Islet precursor cell (in vitro differentiated cells): ENCODE results near the gene SUSD2.

Experiments
- DNase-seq: peaks from one replicate; pipeline ENCODE4 v3.0.0-alpha.2; 2018

SUSD2 gene

DNA sequence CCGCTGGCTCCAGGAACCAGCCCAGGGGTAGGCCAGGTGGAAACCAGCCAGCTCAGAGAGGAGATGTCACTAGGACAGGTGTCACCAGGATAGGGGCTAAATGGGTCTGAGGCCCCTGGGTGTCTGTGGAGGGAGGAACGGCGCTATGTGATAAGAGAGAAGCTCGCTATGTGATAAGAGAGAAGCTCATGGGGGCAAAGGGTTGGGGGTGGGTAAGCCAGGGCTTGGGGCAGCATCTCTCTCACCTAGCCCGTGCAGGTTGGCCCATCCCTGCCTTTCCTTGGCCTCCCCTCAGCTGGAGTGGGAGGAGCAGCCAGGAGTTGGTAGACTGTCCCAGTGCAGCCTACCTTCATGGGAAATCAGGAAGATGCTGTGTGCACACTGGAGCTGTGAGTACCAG lies 26.5 kb upstream of the SUSD2 start:
- DNase-seq, result no peak

DNA sequence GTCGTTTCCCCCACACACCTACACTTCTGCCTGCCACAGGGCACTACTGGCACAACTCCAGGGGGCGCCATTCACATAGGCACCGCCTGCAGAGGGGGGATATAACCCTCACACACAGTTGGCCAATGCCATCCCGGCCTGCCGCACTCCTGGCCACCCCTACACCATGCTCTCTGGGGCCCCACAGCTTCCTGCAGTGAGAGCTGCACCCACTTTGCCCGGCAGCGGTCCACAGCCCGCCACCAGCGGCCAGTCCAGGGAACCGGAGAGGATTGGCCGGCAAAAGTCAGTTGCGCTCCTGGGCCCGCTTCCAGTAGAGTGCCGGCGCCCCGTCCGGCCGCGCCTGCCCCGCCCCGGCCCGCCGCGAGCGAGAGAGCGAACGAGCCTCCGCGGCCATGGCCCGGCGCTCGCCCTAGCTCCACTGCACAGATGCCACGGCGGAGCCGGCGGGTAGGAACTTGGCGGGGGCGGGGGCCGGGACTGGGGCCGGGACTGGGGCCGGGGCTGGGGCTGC lies 25.6 kb upstream of the SUSD2 start:
- peak; percentile 73 for DNase-seq

DNA sequence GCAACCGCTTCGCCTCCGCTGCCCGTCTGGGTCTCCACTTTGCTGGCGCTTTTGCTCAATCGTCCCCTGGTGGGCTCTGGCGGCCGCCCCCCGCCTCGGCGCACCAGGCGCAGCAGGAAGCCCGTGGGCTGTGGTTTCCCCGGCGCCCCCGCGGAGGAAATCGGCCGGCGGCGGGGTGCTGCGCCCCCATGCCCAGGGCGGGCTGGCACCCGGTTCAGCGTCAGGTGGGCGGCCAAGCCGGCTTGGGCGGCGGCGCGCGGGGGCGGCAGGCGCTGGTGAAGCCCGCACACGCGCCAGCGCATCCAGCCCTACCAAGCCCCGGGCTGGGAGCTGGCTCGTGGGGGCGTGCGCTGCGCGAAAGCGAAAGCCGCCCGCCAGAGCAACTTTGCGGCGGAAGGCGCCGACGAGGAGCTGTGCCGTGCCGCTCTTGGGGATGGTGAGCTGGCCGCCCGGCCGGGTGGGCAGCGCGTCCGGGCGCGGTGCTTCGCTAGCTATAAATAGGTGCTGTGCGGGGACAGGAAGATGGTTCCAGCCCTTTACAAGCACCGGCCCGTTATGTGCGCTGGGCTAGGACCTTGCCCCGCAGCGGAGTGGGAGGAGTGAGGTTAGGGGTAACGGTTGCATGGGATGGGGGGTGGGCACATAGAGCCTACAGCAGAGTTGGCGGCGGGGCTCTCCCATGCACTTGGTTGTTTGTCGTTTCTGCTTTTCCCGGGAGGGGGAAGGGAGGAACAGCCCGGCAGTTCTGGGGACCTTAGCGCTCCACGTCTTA lies 25.0 kb upstream of the SUSD2 start:
- no peak for DNase-seq

DNA sequence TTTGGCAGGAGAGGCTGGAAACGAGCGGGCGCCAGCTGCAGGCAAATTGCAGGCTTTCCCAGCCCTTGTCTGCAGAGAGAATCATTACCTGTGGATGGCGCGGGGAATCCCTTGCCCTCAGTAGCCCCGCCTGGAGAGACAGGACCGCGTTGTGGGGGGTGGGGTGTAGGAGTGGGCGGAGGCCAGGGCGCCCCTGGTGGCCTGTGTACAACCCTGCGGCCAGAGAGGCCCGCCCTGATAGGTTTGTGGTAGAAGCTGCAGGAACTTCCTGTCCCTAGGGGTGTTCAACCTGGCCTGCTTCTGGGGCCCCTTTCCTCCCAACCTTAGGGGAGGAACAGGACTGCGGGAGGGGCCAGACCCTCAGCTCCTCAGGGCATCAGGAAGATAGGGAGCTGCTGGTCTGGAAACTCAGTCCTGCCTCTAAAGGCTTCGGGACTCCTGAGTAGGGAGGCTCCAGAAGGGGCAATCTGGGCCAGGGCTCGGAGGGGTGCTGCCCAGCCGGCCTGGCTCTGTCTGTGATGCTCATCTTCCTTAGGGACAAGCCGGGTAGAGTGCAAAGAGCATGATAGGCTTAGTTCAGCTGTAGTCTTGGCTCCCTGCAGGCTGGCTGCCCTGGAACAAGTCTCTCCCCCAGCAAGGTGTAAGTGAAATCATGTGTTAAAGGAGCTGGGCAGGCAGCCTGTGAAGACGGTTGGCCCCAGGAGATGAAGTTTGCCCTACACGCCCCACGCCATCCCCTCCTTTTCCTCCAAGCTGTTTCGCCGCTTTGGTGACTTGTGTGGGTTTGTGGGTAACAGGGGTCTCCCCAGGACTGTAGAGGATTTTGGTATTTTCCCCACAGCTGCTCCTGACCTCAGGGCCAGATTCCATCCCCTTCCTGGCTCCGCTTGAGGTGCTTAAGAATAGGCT lies 24.1 kb upstream of the SUSD2 start:
- DNase-seq, result peak; percentile 97

DNA sequence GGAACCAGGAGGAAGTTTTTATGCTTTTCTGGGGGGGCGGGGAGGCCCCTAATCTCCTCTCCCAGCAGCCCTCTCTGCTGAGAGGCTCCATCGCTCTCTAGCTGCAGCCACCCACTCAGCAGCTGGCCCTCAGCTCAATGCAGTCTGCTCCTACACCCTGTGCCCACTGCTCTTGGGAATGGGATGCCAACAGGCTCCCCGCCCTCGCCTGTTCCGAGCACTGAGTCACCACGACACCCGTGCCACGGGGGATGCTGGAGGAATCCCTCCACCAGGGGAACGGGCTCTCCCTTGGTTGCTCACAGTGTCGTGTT lies 23.5 kb upstream of the SUSD2 start:
- no peak for DNase-seq

DNA sequence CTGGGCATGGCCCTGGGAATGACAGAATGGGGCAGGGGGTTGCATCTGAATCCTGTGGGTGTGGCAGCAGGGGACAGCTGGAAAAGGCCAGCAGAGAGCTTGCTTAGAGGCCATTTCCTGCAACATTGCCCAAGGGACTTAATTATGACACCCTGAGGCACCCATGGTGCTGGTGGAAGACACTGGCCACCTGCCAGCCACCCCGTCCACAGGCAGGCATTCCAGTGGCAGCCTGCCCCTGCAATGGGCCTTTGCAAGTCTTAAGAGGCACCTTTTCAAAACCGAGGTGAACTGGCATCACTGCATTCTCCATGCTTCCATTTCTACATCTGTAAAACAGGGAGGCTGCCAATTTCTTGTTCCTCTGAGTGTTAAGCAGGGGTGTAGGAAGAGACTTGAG lies 21.6 kb upstream of the SUSD2 start:
- no peak for DNase-seq

DNA sequence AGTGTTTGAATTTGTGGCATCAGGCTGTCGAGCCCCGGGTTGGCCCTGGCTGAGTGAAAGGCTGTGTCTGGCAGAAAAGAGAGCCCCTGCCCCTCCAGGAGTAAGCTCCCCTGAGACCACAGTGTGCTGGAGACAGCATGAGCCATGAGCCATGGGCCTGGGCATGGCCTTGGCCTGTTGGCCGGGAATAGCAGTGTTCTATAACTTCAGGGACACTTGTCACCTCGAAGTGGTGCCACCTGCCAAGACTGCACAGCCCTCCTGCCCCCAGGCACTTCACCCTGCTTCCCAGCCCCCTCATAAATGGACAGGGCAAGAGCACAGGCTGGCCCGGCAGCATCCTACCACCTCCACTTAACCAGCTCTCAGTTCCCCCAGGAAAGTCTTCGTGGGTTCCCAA lies 20.7 kb upstream of the SUSD2 start:
- no peak for DNase-seq

DNA sequence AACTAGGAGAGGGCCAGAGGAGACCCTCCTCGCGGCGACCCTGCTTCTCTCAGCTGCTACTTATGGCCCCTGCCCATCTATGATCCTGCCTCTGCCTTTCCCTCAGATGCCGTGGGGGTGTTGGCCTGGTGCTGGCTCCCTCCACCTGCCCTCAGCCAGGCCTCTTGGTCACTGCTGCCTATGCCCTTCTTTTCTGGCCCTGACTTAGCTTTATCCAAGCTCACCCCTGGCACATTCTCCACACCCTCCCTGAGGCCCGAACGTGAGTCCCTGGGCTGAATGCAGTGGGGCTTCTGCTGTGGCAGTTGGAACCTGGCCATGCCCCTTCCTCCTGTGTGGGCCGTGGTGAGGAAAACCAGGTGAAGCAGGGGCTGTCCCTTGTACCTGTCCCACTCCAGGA lies 19.8 kb upstream of the SUSD2 start:
- DNase-seq, result no peak

DNA sequence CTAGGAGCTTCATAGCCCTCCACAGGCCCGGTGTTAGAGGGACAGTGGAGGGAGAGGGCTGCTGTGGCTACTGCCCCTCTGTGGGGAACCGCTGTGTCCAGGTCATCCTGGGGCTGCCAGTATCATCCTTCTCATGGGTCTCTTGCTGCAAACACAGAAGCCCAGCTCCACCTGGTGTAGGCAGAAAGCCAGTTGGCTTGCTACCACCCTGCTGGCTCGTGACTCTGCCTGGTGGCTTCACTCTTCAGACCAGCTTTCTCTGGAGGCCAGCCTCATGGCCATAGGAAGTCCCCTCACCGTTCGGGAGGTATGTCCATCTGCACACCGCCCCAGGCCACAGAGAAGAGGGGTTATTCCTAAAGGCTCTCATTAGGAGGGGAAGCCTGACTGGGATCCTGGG lies 19.4 kb upstream of the SUSD2 start:
- DNase-seq, result no peak

DNA sequence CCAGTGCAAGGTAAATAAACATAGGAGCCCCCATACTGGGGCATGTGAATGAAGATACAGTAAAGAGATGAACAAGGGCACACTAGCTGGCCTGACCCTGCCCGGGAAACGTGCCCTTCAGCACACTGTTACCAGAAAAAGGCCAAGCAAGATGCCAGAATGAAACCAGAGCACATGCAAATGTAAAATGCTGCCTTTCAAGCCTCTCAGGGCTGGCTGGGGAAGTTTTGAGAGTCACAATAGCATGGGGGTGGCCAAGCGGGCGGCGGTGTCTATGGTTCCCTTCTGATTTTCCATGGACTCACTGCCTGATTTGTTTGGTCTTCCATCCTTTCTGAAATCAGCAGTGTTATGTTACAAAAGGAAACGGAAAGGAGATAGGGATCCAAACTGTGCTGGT lies 18.9 kb upstream of the SUSD2 start:
- DNase-seq, result no peak

DNA sequence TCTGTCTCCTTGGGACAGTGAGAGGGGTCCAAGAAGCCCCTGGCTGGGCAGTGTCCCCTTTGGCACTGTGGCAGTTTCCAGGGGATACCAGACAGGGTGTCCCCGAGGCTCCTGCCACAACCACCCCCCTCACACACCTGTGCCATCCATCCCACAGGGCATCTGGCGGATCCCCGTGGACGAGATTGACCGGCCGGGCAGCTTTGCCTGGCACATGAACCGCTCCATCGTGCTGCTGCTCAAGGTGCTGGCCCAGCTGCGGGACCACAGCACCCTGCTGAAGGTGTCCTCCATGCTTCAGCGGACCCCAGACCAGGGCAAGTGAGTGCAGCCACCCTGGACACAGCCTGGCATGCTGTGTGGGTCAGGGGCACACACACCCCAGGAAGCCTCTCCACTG lies 17.0 kb upstream of the SUSD2 start:
- DNase-seq, result no peak

DNA sequence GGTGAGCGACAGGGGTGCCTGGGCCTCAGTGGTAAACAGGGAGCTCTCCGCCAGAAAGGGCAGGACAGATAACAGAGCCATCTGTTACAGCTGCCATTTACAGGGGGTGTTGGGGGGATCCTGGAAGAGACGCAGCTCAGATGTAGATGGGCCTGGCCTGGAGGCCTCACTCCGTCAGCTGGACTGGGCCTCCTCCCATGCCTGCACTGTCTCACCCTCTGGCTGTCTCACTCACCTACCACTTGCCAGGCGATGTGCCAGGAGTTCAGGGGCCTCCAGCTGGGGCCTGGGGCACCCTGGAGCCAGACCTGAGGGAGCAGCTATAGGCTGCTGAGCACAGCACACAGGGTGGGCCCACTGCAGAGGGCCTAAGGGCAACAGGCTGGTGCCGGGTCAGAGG lies 16.3 kb upstream of the SUSD2 start:
- DNase-seq, result no peak

DNA sequence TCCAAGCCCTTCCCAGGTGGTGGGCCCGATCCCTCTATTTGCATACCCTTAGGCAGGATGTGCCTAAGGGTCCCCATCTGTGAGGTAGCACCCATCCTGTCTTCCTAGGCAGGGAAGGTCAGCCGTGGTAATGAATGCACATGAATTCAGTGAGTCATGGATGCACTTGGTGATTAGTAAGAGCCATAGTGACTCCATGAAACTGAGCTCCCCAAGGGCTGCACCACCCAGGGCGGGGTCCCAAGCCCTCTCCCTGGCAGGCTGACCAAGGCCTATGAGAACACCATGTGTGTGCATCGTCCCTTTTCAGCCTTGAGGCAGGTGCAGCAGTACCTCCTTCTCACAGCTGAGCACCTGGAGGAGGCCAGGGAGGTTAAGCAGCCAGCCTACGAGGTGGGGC lies 15.6 kb upstream of the SUSD2 start:
- DNase-seq, result no peak

DNA sequence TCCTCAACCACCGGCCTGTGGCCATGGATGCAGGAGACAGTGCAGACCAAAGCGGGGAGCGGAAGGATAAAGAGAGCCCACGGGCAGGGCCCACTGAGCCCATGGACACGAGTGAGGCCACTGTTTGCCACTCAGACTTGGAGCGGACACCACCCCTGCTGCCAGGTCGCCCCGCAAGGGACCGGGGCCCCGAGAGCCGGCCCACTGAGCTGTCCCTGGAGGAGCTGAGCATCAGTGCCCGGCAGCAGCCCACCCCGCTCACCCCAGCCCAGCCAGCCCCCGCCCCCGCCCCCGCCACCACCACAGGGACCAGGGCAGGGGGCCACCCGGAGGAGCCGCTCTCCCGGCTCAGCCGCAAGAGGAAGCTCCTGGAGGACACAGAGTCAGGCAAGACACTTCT lies 14.5 kb upstream of the SUSD2 start:
- DNase-seq, result no peak

DNA sequence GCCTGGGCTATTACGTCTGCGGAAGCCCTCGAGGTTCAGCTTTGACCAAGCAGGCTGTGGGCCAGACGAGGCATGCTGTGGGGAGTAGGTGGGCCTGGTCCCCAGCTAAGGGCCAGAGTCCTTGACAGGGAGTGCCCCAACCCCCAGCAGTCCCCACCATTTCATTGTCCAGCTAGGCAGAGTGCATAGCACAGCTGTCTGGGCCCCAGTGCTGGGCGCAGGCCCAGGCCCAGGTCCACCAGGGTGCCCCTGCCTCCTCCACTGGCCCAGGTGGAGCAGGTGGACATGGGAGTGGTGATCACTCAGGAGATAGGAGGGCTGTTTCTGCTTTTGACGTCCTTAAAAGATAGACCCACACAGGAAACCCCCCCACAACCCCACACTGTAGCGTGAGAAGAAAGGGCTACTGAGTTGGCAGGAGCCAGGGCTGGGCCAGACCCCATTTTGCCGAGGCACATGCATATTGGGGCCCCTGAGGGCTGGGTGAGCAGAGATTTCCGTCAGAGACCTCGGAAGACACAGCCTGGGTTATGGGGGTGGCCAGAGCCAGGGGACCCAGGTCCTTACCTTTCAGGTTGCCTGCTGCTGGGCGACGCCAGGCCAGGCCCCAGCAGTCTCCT lies 11.7 kb upstream of the SUSD2 start:
- no peak for DNase-seq

DNA sequence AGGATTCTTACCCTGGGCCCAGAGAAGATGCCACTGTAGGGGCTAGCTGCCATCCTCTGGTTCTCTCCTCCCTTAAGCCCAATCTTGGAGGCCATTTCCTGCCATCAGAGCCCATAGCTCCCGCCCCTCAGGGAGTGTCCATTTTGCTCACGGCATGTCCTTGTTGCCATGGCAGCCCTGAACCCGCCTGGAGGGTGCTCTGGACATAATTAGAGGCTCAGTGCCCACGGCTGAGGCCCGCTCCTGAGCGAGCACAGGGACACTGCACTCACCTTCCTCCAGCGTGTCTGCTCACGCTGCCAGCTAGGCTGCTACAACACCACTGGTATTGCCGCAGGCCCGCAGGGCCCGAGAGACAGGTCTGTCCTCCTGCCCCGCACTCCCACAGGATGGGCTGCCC lies 11.1 kb upstream of the SUSD2 start:
- DNase-seq, result no peak

DNA sequence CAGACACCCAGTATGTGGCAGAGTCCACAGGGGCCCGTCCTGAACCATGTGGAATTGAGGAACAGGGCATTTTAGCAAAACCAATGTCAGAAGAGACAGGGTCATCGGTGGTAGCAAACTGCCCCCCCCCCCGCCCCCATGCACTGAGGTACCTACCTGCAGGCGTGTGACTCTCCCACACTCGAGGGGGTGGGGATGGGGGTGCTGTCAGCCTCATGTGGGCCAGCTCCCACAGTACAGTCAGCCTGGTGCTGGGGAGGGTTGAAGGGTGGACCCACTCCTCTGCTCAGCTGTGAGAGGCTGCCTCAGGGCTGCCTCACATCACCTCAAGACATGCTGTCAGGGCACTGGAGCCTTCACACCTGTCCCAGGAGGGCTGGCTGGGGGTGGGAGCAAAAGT lies 10.7 kb upstream of the SUSD2 start:
- no peak for DNase-seq

DNA sequence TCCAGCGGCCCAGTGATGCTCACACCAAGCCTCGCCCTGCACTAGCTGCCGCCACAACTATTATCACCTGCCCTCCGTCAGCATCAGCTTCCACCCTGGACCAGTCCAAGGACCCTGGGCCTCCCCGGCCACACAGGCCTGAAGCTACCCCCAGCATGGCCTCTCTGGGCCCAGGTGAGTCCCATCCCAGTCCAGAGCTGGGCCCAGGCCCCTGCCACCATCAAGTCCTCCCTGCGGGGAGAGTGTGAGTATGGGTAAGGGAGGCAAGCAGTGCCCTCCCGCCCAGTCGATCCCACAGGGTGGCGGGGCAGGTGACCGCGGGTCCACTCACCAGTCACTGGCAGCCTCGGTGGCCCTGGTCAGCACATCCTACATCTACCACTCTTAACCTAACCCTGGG lies 9.5 kb upstream of the SUSD2 start:
- DNase-seq, result no peak

DNA sequence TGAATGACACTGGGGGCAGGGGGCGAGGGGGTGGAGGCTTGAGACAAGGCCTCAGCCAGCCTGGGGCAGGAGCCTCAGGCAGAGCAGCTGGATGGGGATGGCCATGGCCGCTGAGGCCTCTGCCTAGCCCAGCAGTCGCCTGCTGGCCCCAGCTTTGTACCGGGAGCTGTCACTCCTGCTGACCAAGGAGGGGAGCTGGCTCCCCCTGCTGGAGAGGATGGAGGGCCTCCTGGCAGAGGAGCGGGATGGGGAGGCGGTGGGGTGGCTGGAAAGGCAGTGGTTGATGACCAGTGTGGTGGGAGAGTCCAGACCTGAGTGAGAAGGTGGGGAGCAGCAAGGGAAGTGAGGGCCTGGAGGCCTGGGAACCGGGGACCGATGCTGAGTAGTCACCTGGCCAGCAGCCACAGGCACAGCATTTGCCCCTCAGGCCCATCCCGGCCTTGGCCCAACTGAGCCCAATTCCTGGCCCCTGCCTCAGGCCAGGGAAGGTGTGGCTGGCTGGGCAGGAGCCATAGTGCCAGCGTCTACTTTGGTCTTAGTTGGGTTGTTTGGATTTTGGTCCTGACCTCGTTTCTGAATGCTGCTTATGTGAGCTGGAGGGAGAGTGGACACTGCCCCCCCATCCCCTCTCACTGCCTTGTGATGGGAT lies 6.0 kb upstream of the SUSD2 start:
- peak; percentile 91 for DNase-seq

DNA sequence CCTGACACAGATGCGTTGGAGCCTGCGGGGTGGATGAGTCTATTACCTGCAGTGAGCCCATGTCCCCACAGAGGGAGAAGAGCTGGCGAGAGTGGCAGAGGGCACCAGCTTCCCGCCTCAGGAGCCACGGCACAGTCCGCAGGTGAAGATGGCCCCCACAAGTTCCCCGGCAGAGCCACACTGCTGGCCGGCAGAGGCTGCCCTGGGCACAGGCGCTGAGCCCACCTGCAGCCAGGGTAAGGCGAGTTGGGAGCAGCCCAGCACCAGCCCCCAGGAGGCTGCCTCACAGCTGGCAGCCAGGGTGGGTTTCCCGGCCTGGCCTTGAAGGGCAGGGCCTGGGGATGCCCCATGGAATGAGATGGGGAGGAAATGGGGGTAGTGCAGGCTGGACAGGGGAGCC lies 5.2 kb upstream of the SUSD2 start:
- no peak for DNase-seq

DNA sequence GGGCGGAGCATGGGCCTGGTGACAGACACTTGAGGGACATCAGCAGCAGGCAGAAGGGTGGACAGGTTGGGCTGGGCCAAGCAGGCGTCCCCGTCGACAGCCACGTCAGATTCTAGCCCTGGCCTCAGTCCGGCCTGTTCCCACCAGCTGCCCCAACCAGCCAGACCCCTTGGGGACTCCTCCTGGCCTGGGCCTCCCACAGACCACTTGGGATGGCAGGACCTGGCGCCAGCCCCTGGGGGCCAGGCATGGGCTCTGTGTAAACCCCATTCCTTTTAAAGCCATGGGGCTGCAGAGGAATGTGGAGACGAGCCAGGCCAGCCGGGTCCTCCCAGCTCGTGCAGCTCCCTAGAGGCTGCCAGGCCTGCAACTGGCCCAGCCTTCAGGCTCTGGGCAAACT lies 4.7 kb upstream of the SUSD2 start:
- no peak for DNase-seq

DNA sequence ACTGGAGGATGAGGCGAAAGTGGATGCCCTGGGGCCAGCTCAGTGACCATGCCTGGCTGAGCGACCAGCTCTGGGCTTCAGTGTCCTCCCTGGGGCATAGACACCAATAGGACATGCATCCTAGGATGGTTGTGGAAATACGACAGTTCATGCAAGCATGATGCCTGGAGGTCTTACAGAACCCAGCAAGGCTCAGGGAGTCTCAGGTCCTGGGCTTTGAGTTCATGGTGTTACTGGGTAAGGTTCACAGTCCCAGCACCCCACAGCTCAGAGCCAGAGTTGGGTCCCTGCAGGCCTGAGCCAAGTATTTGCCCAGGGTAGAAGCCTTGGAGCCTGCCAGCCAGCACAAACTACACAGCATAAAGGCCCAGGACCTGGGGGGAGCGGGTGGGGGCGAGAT lies 4.2 kb upstream of the SUSD2 start:
- no peak for DNase-seq

DNA sequence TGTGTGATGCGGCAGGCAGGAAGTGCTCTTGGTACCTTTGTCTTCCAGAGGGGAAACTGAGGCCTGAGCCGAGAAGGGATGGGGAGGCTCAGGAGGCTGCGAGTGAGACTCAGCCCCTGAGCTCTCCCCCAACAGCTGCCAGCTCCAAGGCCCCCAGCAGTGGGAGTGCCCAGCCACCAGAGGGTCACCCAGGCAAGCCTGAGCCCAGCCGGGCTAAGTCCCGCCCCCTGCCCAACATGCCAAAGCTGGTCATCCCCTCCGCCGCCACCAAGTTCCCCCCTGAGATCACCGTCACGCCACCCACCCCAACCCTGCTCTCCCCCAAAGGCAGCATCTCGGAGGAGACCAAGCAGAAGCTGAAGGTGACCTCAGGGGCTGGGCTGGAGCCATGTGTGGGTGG lies 3.8 kb upstream of the SUSD2 start:
- DNase-seq, result no peak
